IPS DF 4.7 (cell line): ENCODE data around the gene COA1.
"Not testable (repeated sequence)": the region's sequence is repeated elsewhere in the genome, so short reads cannot be mapped to it uniquely, and the experiment has no call there.

Experiments
- DNase-seq: peaks from one replicate; pipeline ENCODE4 v3.0.0-alpha.2; 2013; ENCODE audit warnings: low spot score; ENCODE audit errors: extremely low read depth

Gene COA1

GRCh38 chr7:43729214-43729923 lies at the start of gene COA1:
COA1 (minus strand) TSS chr7:43729523; CDS start chr7:43648614, 80,909 bp downstream.
- peak; percentile 53 for DNase-seq

- DNase-seq: not testable (repeated sequence)
Observed at GRCh38 chr7:43778293-43779044, 49.1 kb upstream of the COA1 start.

GRCh38 chr7:43775255-43775654 lies 45.9 kb upstream of the COA1 start:
- not testable (repeated sequence) for DNase-seq

GRCh38 chr7:43773268-43773667 lies 43.9 kb upstream of the COA1 start:
- DNase-seq: not testable (repeated sequence)

GRCh38 chr7:43771573-43771972 lies 42.2 kb upstream of the COA1 start:
- no peak for DNase-seq

- DNase-seq: no peak
Observed at GRCh38 chr7:43771128-43771527, 41.8 kb upstream of the COA1 start.

- DNase-seq: no peak
Observed at GRCh38 chr7:43769791-43770465, 40.6 kb upstream of the COA1 start.

- no peak for DNase-seq
Observed at GRCh38 chr7:43769281-43769680, 40.0 kb upstream of the COA1 start.

GRCh38 chr7:43768887-43769272 lies 39.6 kb upstream of the COA1 start:
- DNase-seq: no peak

GRCh38 chr7:43768201-43768886 lies 39.0 kb upstream of the COA1 start:
- DNase-seq: no peak

- no peak for DNase-seq
Observed at GRCh38 chr7:43767311-43767710, 38.0 kb upstream of the COA1 start.

- no peak for DNase-seq
Observed at GRCh38 chr7:43766564-43766963, 37.2 kb upstream of the COA1 start.

GRCh38 chr7:43764807-43765491 lies 35.6 kb upstream of the COA1 start:
- DNase-seq: no peak

- no peak for DNase-seq
Observed at GRCh38 chr7:43764039-43764761, 34.9 kb upstream of the COA1 start.

GRCh38 chr7:43763183-43763582 lies 33.9 kb upstream of the COA1 start:
- DNase-seq: no peak

GRCh38 chr7:43761938-43762692 lies 32.8 kb upstream of the COA1 start:
- no peak for DNase-seq

GRCh38 chr7:43761382-43761781 lies 32.1 kb upstream of the COA1 start:
- DNase-seq: no peak

GRCh38 chr7:43760861-43761260 lies 31.5 kb upstream of the COA1 start:
- DNase-seq: no peak

- DNase-seq: no peak
Observed at GRCh38 chr7:43758822-43759683, 29.7 kb upstream of the COA1 start.
